Memory B cell (primary cell): Measurements from ENCODE around the gene QRICH2.

Experiments used
- ATAC-seq: fragments of 150-1000 bp; cut with Tn5 transposase; 2 replicates; pipeline ENCODE4 v1.10.0; 2021; ENCODE audit warnings: low read depth, mild to moderate bottlenecking, moderate library complexity
- DNase-seq, 2 donors: peaks; one replicate each; pipeline ENCODE4 v3.0.0; 2022; ENCODE audit warnings: low spot score in 2 of 2
- H3K27ac Mint-ChIP-seq: one replicate; pipeline ENCODE4 v1.8.0; 2022; ENCODE audit warnings: mild to moderate bottlenecking, moderate library complexity, mixed read lengths
- H3K27me3 Mint-ChIP-seq: one replicate; pipeline ENCODE4 v1.8.0; 2022; ENCODE audit warnings: mixed read lengths
- H3K36me3 Mint-ChIP-seq: one replicate; pipeline ENCODE4 v1.8.0; 2022; ENCODE audit warnings: mild to moderate bottlenecking, mixed read lengths
- H3K4me1 Mint-ChIP-seq: one replicate; pipeline ENCODE4 v1.8.0; 2022; ENCODE audit warnings: mixed read lengths
- H3K4me3 Mint-ChIP-seq: one replicate; pipeline ENCODE4 v1.8.0; 2022; ENCODE audit warnings: mild to moderate bottlenecking, moderate library complexity, mixed read lengths
- H3K9me3 Mint-ChIP-seq: one replicate; pipeline ENCODE4 v1.8.0; 2022; ENCODE audit warnings: mixed read lengths

The QRICH2 gene

GRCh38 chr17:76341301-76341700 is 33.2 kb upstream of the QRICH2 start:
- H3K4me1 Mint-ChIP-seq: peaks cover 5% of the 10 kb centered on the region
- no peak for DNase-seq
- no peak overlapping the region for H3K27ac Mint-ChIP-seq
- H3K27me3 Mint-ChIP-seq: no peaks in the 10 kb centered on the region
- no peak for ATAC-seq
- H3K4me3 Mint-ChIP-seq: no peak overlapping the region
- no peaks in the 10 kb centered on the region for H3K9me3 Mint-ChIP-seq
- H3K36me3 Mint-ChIP-seq: peaks cover 14% of the 10 kb centered on the region

DNA sequence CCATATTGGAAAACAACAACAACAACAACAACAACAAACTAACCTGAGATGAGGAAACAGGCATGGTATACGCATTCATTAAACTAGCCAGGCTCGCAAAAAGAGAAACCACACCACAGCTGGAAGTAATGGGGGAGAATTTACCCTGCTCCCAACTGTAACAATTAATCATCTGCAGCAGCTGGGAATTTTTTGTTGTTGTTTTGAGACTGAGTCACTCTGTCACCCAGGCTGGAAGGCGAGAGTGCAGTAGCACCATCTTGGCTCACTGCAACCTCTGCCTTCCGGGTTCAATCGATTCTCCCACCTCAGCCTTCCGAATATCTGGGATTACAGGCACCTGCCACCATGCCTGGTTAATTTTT is 29.3 kb upstream of the QRICH2 start:
- no peak overlapping the region for H3K4me3 Mint-ChIP-seq
- H3K36me3 Mint-ChIP-seq: peaks cover 7% of the 10 kb centered on the region
- ATAC-seq (no peak), DNase-seq (no peak)
- H3K27me3 Mint-ChIP-seq: no peaks in the 10 kb centered on the region
- H3K27ac Mint-ChIP-seq: no peak overlapping the region
- H3K9me3 Mint-ChIP-seq: no peaks in the 10 kb centered on the region
- H3K4me1 Mint-ChIP-seq: peaks cover 5% of the 10 kb centered on the region

DNA sequence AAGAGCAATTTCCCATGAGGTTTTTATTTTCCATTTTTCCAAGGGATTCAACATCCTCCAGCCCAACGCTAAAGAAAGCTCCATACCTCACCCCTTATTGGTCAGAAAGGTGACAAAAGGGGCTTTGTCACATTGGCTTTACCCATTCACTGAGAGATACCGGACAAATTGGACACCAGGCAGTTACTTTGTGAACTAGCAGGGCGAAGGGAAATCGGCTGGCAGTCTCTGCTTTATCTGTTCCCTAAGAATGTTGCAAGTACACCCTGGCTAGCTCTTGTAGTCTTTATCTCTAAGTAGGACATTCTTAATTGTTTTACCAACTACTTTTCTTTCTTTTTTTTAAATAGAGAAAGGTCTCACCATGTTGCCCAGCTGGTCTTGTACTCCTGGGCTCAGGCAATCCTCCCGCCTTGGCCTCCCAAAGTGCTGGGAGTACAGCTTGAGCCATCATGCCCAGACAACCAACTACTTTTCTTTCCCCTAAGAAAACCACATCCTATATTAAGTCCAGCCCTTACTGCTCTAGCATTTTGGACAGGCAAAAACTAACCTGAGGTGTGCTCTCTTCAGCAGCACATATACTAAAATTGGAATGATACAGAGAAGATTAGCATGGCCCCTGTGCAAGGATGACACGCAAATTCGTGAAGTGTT is 28.8 kb upstream of the QRICH2 start:
- DNase-seq (no peak), ATAC-seq (no peak)
- Mint-ChIP-seq H3K27me3 (no peaks in the 10 kb centered on the region), H3K36me3 (peaks cover 3% of the 10 kb centered on the region), H3K4me3 (no peak overlapping the region), H3K9me3 (no peaks in the 10 kb centered on the region), H3K27ac (no peak overlapping the region), H3K4me1 (peaks cover 2% of the 10 kb centered on the region)

DNA sequence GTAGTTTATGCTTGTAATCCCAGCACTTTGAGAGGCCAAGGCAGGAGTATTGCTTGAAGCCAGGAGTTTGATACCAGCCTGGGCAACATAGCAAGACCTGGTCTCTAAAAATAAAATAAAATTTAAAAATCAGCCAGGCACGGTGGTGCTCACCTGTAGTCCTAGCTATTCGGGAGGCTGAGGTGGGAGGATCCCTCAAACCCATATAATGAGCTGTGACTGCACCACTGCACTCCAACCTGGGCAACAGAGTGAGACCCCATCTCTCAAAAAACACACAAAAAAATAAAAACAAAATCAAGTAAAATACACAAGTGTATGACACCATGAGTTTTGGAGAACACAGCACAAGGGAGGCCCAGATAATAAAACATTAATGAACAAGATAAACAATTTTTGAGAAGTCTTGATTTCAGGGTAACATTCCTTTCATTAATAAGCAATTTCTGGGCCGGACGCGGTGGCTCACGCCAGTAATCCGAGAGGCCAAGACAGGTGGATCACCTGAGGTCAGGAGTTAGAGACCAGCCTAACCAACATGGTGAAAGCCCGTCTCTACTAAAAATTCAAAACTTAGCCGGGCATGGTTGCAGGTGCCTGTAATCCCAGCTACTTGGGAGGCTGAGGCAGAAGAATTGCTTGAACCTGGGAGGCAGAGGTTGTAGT is 27.8 kb upstream of the QRICH2 start:
- Mint-ChIP-seq H3K4me1 (peaks cover 2% of the 10 kb centered on the region), H3K9me3 (no peaks in the 10 kb centered on the region), H3K27me3 (no peaks in the 10 kb centered on the region), H3K36me3 (peaks cover 2% of the 10 kb centered on the region), H3K4me3 (no peak overlapping the region), H3K27ac (no peak overlapping the region)
- DNase-seq (no peak), ATAC-seq (no peak)

GRCh38 chr17:76333673-76334505 is 25.8 kb upstream of the QRICH2 start:
- no peak for DNase-seq
- H3K9me3 Mint-ChIP-seq: no peaks in the 10 kb centered on the region
- H3K4me3 Mint-ChIP-seq: no peak overlapping the region
- peaks cover 5% of the 10 kb centered on the region for H3K36me3 Mint-ChIP-seq
- ATAC-seq: no peak
- no peaks in the 10 kb centered on the region for H3K27me3 Mint-ChIP-seq
- peaks cover 2% of the 10 kb centered on the region for H3K4me1 Mint-ChIP-seq
- H3K27ac Mint-ChIP-seq: no peak overlapping the region

- Mint-ChIP-seq H3K27ac (no peak overlapping the region), H3K36me3 (peaks cover 18% of the 10 kb centered on the region), H3K9me3 (no peaks in the 10 kb centered on the region), H3K27me3 (no peaks in the 10 kb centered on the region), H3K4me1 (no peaks in the 10 kb centered on the region), H3K4me3 (no peak overlapping the region)
- ATAC-seq: no peak
- DNase-seq: no peak
These were observed 23.0 kb upstream of the QRICH2 start for GRCh38 chr17:76331083-76331482.

GRCh38 chr17:76329664-76330063 is 21.6 kb upstream of the QRICH2 start:
- no peaks in the 10 kb centered on the region for H3K4me1 Mint-ChIP-seq
- no peak overlapping the region for H3K4me3 Mint-ChIP-seq
- peaks cover 20% of the 10 kb centered on the region for H3K36me3 Mint-ChIP-seq
- no peak overlapping the region for H3K27ac Mint-ChIP-seq
- no peaks in the 10 kb centered on the region for H3K9me3 Mint-ChIP-seq
- ATAC-seq (no peak), DNase-seq (no peak)
- no peaks in the 10 kb centered on the region for H3K27me3 Mint-ChIP-seq

DNA sequence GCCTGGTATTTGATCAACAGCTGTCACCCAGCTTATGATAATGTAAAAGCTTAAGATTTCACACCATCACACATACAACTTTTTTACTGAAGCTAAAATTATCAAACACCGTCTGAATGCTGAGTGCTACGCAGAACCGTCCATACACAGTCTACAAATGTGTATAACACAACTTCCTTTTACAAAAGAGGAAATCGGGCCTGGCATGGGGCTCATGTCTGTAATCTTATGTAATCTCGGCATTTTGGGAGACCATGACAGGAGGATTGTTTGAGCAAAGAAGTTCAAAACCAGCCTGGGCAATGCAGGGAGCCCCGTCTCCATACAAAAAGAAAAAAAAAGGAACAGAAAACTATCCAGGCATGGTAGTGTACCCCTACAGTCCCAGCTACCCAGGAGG is 19.6 kb upstream of the QRICH2 start:
- no peaks in the 10 kb centered on the region for H3K27me3 Mint-ChIP-seq
- H3K36me3 Mint-ChIP-seq: peaks cover 26% of the 10 kb centered on the region
- H3K4me3 Mint-ChIP-seq: no peak overlapping the region
- no peak overlapping the region for H3K27ac Mint-ChIP-seq
- no peak for ATAC-seq
- no peaks in the 10 kb centered on the region for H3K4me1 Mint-ChIP-seq
- no peak for DNase-seq
- H3K9me3 Mint-ChIP-seq: no peaks in the 10 kb centered on the region

DNA sequence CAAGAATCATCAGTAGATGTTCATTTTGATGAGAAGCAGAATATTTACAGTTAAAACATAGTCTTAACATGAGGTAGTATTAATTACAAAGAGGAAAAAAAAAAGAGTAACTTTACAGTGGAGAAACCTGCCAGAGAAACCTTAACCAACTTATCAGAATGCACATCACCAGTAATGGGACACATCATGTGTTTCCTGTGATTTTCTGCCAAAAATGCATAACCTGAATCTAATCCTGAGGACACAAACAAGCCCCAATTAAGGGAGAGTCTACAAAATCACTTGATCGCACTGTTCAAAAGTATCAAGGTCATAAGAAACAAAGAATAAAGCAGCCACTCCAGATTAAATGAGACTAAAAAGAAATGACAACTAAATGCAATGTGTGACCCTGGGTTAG is 18.2 kb upstream of the QRICH2 start:
- DNase-seq: no peak
- H3K4me1 Mint-ChIP-seq: no peaks in the 10 kb centered on the region
- no peak for ATAC-seq
- H3K27ac Mint-ChIP-seq: no peak overlapping the region
- H3K36me3 Mint-ChIP-seq: peaks cover 29% of the 10 kb centered on the region
- no peaks in the 10 kb centered on the region for H3K27me3 Mint-ChIP-seq
- no peaks in the 10 kb centered on the region for H3K9me3 Mint-ChIP-seq
- no peak overlapping the region for H3K4me3 Mint-ChIP-seq

GRCh38 chr17:76318586-76318985 is 10.5 kb upstream of the QRICH2 start:
- Mint-ChIP-seq H3K4me3 (no peak overlapping the region), H3K27me3 (no peaks in the 10 kb centered on the region), H3K27ac (no peak overlapping the region), H3K36me3 (peaks cover 10% of the 10 kb centered on the region), H3K4me1 (no peaks in the 10 kb centered on the region), H3K9me3 (no peaks in the 10 kb centered on the region)
- DNase-seq: no peak
- ATAC-seq: no peak

GRCh38 chr17:76317535-76317934 is 9.5 kb upstream of the QRICH2 start:
- no peak overlapping the region for H3K4me3 Mint-ChIP-seq
- DNase-seq (no peak), ATAC-seq (no peak)
- H3K36me3 Mint-ChIP-seq: peaks cover 16% of the 10 kb centered on the region
- H3K27ac Mint-ChIP-seq: no peak overlapping the region
- no peaks in the 10 kb centered on the region for H3K27me3 Mint-ChIP-seq
- H3K9me3 Mint-ChIP-seq: no peaks in the 10 kb centered on the region
- H3K4me1 Mint-ChIP-seq: no peaks in the 10 kb centered on the region

DNA sequence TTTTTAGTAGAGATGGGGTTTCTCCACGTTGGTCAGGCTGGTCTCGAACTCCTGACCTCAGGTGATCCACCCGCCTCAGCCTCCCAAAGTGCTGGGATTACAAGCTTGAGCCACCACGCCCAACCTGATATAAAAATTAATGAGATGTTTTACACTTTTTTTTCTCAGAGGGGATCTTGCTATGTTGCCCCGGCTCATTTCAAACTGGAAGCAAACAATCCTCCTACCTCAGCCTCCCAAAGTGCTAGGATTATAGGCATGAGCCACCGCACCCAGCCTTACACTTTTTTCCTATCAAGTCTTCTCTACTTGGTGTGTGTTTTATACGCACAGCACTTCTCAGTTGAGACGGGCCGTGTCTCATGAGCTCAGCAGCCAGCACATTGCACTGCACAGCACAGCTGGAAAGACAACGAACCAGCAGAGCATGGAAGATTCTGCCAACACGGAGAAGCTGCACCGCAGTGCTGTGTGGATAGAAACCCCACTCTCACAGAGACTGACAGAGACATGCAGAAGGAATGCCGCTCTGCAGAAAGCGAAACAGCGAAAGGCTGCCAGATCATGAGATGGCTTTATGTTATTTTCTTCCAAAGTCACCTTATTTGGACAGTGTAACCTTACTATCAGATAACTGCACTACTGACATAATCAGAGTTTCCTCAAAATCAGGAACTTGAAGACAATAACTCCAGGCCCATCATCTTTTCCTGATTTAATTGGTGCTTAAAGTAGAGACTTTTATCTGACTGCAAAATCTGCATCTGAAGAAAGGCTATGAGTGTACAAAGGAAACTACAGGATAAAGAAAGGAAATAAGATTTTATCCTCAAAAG is 6.5 kb upstream of the QRICH2 start:
- Mint-ChIP-seq H3K9me3 (no peaks in the 10 kb centered on the region), H3K27me3 (no peaks in the 10 kb centered on the region), H3K4me1 (no peaks in the 10 kb centered on the region), H3K36me3 (peaks cover 13% of the 10 kb centered on the region), H3K4me3 (no peak overlapping the region), H3K27ac (no peak overlapping the region)
- DNase-seq (no peak), ATAC-seq (no peak)

DNA sequence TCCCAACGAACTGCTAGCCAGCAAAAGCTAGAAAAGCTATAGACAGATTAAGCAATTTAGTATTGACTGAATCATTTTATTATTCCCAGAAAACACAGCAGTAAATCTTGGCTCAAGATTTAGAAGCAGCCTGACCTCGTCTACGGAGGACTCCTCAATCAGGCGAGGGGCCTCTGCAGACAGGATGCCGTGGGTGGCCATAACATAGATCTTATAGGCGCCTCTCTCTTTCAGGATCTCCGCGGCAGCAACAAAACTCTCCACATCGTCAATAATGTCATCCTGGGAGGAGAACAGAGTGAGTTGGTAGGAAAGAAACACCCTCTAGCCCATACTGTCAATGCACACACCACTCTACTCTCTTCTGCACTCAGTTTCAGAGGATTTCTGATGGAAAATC is 4.7 kb upstream of the QRICH2 start:
- Mint-ChIP-seq H3K9me3 (no peaks in the 10 kb centered on the region), H3K36me3 (peaks cover 18% of the 10 kb centered on the region), H3K4me3 (no peak overlapping the region), H3K27ac (no peak overlapping the region), H3K4me1 (no peaks in the 10 kb centered on the region), H3K27me3 (no peaks in the 10 kb centered on the region)
- no peak for DNase-seq
- ATAC-seq: no peak

DNA sequence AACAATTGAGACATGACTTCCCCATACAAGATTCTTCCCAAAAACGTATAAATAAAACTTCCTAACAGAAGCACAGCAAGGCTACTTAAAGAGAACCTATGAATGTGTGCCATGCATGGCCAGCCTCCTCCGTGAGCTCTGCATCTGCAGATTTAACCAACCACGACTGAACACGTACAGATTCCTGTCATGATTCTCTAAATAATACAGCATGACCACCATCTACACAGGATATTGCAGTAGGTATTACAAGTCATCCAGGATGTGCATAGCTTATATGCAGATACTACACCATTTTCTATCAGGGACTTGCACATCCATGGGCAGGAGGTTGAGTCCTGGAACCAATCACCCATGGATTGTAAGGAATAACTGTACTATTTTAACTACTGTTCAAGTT is 1.4 kb upstream of the QRICH2 start:
- no peak overlapping the region for H3K4me3 Mint-ChIP-seq
- no peaks in the 10 kb centered on the region for H3K27me3 Mint-ChIP-seq
- no peaks in the 10 kb centered on the region for H3K9me3 Mint-ChIP-seq
- peaks cover 16% of the 10 kb centered on the region for H3K36me3 Mint-ChIP-seq
- no peak overlapping the region for H3K27ac Mint-ChIP-seq
- H3K4me1 Mint-ChIP-seq: no peaks in the 10 kb centered on the region
- DNase-seq (no peak), ATAC-seq (no peak)
